GM23338 (cell line): ENCODE measurements around the gene TMEM242.

Source experiments
- CREB1 ChIP-seq: fragments of 250-450 bp; sonication (Bioruptor Pico); IDR thresholded peaks from 2 replicates; pipeline ENCODE4 v1.5.0; 2020; ENCODE audit warnings: low read depth, mild to moderate bottlenecking, moderate library complexity
- EZH2 ChIP-seq: fragments of 200-600 bp; sonication (generic); IDR thresholded peaks from one replicate; pipeline ENCODE4 v1.8.0; 2017; ENCODE audit warnings: antibody characterized with exemption, mild to moderate bottlenecking, low read depth; ENCODE audit not compliant: unreplicated experiment
- EZH2phosphoT487 ChIP-seq: fragments of 200-600 bp; sonication (generic); IDR thresholded peaks from one replicate; pipeline ENCODE4 v1.8.1; 2018; ENCODE audit warnings: antibody characterized with exemption; ENCODE audit not compliant: unreplicated experiment
- JUNB ChIP-seq: IDR thresholded peaks from one replicate; pipeline ENCODE4 v1.6.1; 2016; ENCODE audit warnings: antibody characterized with exemption; ENCODE audit not compliant: unreplicated experiment
- NANOG ChIP-seq: IDR thresholded peaks from 2 replicates; pipeline ENCODE4 v1.6.1; 2016; ENCODE audit warnings: antibody characterized with exemption, borderline replicate concordance
- POLR2AphosphoS5 ChIP-seq: IDR thresholded peaks from 2 replicates; pipeline ENCODE4 v1.6.1; 2016; ENCODE audit warnings: antibody characterized with exemption, low read depth
- REST ChIP-seq: IDR thresholded peaks from one replicate; pipeline ENCODE4 v1.6.1; 2018; ENCODE audit warnings: antibody characterized with exemption; ENCODE audit not compliant: unreplicated experiment
- STAT1 ChIP-seq: IDR thresholded peaks from one replicate; pipeline ENCODE4 v1.6.1; 2016; ENCODE audit warnings: antibody characterized with exemption; ENCODE audit not compliant: unreplicated experiment
- ZNF114 ChIP-seq: fragments of 250-450 bp; sonication (Bioruptor Pico); IDR thresholded peaks from 2 replicates; pipeline ENCODE4 v1.5.0; 2020; ENCODE audit warnings: mild to moderate bottlenecking, moderate library complexity
- ZNF331 ChIP-seq: fragments of 250-450 bp; sonication (Bioruptor Pico); IDR thresholded peaks from 2 replicates; pipeline ENCODE4 v1.5.0; 2020; ENCODE audit warnings: low read depth, mild to moderate bottlenecking, moderate library complexity
- TF ChIP-seq, protein P1 (sequence below), 2 experiments: fragments of 200-600 bp in 1 of 2; sonication (generic) in 1 of 2; conservative IDR thresholded peaks; 2 replicates each; pipeline versions ENCODE4 v1.5.1 to v1.6.1; 2016 to 2017; ENCODE audit warnings: antibody characterized with exemption in 2 of 2, low read depth in 2 of 2, mild to moderate bottlenecking in 2 of 2, moderate library complexity in 1 of 2

DNA sequence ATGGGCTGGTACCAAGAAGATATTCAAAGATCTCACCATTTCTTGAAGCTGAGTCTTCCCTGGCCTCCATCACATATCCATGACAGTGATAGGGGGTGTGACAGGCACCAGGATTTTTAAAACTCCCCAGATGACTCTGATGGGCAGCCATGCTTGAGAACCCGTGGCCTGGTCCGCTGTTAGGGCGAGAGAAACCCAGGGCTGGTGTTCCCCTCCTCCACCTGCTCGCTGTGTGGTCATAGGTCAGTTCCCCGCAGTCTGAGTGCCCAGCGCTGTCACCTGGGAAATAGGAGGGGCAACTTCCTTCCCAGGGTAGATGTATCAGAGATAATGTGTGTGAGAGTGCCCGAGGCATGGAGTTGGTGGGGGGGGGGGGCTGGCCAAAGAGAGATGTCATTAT lies 50.9 kb downstream of the TMEM242 start:
- TF ChIP-seq, protein P1, sequence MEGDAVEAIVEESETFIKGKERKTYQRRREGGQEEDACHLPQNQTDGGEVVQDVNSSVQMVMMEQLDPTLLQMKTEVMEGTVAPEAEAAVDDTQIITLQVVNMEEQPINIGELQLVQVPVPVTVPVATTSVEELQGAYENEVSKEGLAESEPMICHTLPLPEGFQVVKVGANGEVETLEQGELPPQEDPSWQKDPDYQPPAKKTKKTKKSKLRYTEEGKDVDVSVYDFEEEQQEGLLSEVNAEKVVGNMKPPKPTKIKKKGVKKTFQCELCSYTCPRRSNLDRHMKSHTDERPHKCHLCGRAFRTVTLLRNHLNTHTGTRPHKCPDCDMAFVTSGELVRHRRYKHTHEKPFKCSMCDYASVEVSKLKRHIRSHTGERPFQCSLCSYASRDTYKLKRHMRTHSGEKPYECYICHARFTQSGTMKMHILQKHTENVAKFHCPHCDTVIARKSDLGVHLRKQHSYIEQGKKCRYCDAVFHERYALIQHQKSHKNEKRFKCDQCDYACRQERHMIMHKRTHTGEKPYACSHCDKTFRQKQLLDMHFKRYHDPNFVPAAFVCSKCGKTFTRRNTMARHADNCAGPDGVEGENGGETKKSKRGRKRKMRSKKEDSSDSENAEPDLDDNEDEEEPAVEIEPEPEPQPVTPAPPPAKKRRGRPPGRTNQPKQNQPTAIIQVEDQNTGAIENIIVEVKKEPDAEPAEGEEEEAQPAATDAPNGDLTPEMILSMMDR (conservative IDR thresholded peaks at IDR 0.05; ENCODE audit: low read depth in 2 of 2) = no peak
- TF ChIP-seq STAT1 = no peak
- TF ChIP-seq EZH2 = no peak
- no peak for TF ChIP-seq POLR2AphosphoS5
- TF ChIP-seq EZH2phosphoT487 = no peak
- TF ChIP-seq CREB1 = no peak
- no peak for TF ChIP-seq REST
- no peak for TF ChIP-seq ZNF331 (CRISPR knock-in tag)
- no peak for TF ChIP-seq JUNB
- TF ChIP-seq NANOG = no peak
- no peak for TF ChIP-seq ZNF114
